Heart left ventricle (tissue), 13 donors: Measurements from ENCODE around the gene ARHGAP26.

Experiments used
- POLR2A ChIP-seq, 2 donors: fragments of 450-650 bp; IDR thresholded peaks; one replicate each; pipeline ENCODE4 v1.6.1; 2017; ENCODE audit warnings: antibody characterized with exemption in 2 of 2, mild to moderate bottlenecking in 2 of 2, moderate library complexity in 2 of 2
- TF ChIP-seq, protein P1 (sequence below), 12 donors: fragments of 200-600 bp; sonication (generic) in 4 of 12; IDR thresholded peaks; one replicate each; pipeline versions ENCODE4 v1.5.0 to v1.8.0; 2018 to 2022; ENCODE audit warnings: antibody characterized with exemption in 12 of 12, mild to moderate bottlenecking in 5 of 12
- donor health status: ischemic (EF 13 %, LVEDD 7.1; RV severe dilation, severe dysfunction).
- donor health status: DM: no; HTN: yes; CAD: no.
- donor health status: DM: no; HTN: no; CAD: no.
- donor health status: ischemic (EF 25% LVEDD 6.9; RV normal size, moderate dysfunction).
- donor health status: ischemic (EF 25% LVEDD 5.7; RV mildly dilated, moderate dysfunction).
- donor health status: ischemic (EF 35%, LVEDD 5.7; RV mildly dilated, moderate dysfunction).
- donor health status: nonischemic (EF 11% LVEDD 7.7; RV severe dilation, severe dysfunction).
- donor health status: DM: yes; HTN: yes; CAD: no.
- donor health status: PGD.
- donor health status: ischemic (EF 29% LVEDD 5.4; RV normal size, mild dysfunction).
- donor health status: nonischemic (EF 23%, LVEDD 6.1; RV moderate dilation, normal function).

DNA sequence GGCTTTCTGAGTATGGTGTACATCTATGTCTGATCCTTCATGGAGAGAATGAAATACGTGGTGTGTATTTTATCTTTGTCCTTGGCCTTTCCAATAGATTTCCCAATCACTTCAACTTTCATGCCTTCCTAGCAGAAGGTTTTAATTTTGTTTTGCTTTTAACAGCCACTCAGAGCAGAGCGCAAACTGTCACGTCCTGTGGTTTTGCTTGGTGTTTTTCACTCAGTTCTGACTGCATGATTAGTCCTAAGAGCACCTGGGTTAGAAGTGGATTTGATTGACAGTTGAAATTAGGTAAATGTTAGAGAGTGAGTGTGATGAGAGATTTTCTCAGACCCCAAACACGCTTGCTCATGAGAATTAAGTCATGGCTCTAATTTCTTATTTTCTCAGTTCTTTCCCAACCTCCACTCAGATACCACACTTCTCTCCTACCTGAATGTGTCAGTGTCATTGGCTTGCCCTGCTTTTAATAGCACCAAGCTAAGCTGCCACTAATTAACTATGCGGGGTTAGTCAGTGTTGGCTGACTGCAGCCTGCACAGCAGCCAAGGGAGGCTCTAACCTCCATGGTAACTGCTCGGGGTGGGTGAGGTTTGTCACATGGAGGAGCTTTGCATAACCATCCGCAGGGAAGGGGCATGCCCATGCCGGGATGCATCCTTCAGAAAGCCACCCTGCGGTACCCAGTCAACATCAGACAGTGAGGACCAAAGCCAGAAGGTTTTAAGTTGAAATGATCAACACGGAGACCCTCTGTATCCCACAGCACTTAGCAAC lies 459.9 kb downstream of the ARHGAP26 start:
- TF ChIP-seq, protein P1, sequence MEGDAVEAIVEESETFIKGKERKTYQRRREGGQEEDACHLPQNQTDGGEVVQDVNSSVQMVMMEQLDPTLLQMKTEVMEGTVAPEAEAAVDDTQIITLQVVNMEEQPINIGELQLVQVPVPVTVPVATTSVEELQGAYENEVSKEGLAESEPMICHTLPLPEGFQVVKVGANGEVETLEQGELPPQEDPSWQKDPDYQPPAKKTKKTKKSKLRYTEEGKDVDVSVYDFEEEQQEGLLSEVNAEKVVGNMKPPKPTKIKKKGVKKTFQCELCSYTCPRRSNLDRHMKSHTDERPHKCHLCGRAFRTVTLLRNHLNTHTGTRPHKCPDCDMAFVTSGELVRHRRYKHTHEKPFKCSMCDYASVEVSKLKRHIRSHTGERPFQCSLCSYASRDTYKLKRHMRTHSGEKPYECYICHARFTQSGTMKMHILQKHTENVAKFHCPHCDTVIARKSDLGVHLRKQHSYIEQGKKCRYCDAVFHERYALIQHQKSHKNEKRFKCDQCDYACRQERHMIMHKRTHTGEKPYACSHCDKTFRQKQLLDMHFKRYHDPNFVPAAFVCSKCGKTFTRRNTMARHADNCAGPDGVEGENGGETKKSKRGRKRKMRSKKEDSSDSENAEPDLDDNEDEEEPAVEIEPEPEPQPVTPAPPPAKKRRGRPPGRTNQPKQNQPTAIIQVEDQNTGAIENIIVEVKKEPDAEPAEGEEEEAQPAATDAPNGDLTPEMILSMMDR (IDR thresholded peaks at IDR 0.05) = no peak
- no peak for TF ChIP-seq POLR2A (IDR thresholded peaks at IDR 0.05)
